A673 (cell line): ENCODE results near the gene CRY1. TPM values are rescaled to one million over a fixed set of nuclear protein-coding genes. Genes with fewer than 3 reads are reported as not detected.

Experiments
- BruUV-seq: library from RNA; stranded (reverse); fragments of 400-500 nt; replicated peaks from 2 replicates; lab custom pipeline; 2021; lab: Mats Ljungman, UMichigan
- CTCF ChIA-PET: fragments of 300-600 bp; sonication (Branson Sonifier 250); formaldehyde crosslinking; loops from one replicate; lab custom pipeline; 2022; ENCODE audit warnings: antibody characterized with exemption; lab: Charles Lee
- POLR2A ChIA-PET: fragments of 300-600 bp; sonication (Branson Sonifier 250); formaldehyde crosslinking; loops from one replicate; lab custom pipeline; 2022; ENCODE audit warnings: antibody characterized with exemption; ENCODE audit not compliant: low non-redundant PET; lab: Charles Lee
- DNase-seq: peaks from one replicate; pipeline ENCODE4 v3.0.0-alpha.2; 2015; ENCODE audit warnings: low spot score
- H3K27ac ChIP-seq: fragments of 200-600 bp; sonication (generic); 2 replicates; pipeline ENCODE4 v1.5.1; 2016; ENCODE audit warnings: mixed run types, low read depth, mild to moderate bottlenecking, mixed read lengths, antibody characterized with exemption, low read length; ENCODE audit not compliant: poor library complexity, severe bottlenecking
- H3K27me3 ChIP-seq: fragments of 200-600 bp; sonication (generic); replicated peaks from 2 replicates; pipeline ENCODE4 v1.6.1; 2017; ENCODE audit warnings: mixed run types, low read depth, mild to moderate bottlenecking, mixed read lengths, antibody characterized with exemption, low read length; ENCODE audit not compliant: insufficient read depth, poor library complexity
- H3K36me3 ChIP-seq: fragments of 200-600 bp; sonication (generic); 2 replicates; pipeline ENCODE4 v1.6.1; 2016; ENCODE audit warnings: mixed run types, mild to moderate bottlenecking, mixed read lengths, antibody characterized with exemption, low read length; ENCODE audit not compliant: insufficient read depth, poor library complexity, severe bottlenecking
- H3K4me1 ChIP-seq: fragments of 200-600 bp; sonication (generic); 2 replicates; pipeline ENCODE4 v1.6.1; 2017; ENCODE audit warnings: mixed run types, mild to moderate bottlenecking, mixed read lengths, antibody characterized with exemption, low read length; ENCODE audit not compliant: insufficient read depth, poor library complexity, severe bottlenecking
- H3K4me3 ChIP-seq: fragments of 200-600 bp; sonication (generic); 2 replicates; pipeline ENCODE4 v1.5.1; 2016; ENCODE audit warnings: low read depth, mixed run types, mild to moderate bottlenecking, mixed read lengths, low read length; ENCODE audit not compliant: poor library complexity, severe bottlenecking
- H3K9me3 ChIP-seq: fragments of 200-600 bp; sonication (generic); 2 replicates; pipeline ENCODE4 v1.6.1; 2016; ENCODE audit warnings: mixed run types, low read depth, mild to moderate bottlenecking, mixed read lengths, antibody characterized with exemption, low read length; ENCODE audit not compliant: poor library complexity, severe bottlenecking
- CTCF ChIP-seq: fragments of 300-800, 200-600 bp; sonication (generic); conservative IDR thresholded peaks from 2 replicates; pipeline ENCODE4 v1.5.1; 2017; ENCODE audit warnings: low read depth, mild to moderate bottlenecking, antibody characterized with exemption, low read length, moderate library complexity, mixed read lengths
- EZH2 ChIP-seq: fragments of 200-600 bp; sonication (generic); IDR thresholded peaks from 2 replicates; pipeline ENCODE4 v1.6.1; 2017; ENCODE audit warnings: borderline replicate concordance, low read depth, mild to moderate bottlenecking, mixed read lengths, antibody characterized with exemption, low read length; ENCODE audit not compliant: poor library complexity, severe bottlenecking
- intact Hi-C: fragments of 100-400 bp; cut with micrococcal nuclease; formaldehyde crosslinking; loops from one replicate; pipeline ENCODE4 v1.10.0; 2022; ENCODE audit not compliant: unreplicated experiment
- total RNA-seq: library from RNA; stranded (reverse); gene quantifications from 2 replicates; pipeline ENCODE4 v1.2.3, GENCODE V29; 2021

CRY1 gene
- total RNA-seq, 1 experiment from 2014 or later: 41.0 TPM

DNA sequence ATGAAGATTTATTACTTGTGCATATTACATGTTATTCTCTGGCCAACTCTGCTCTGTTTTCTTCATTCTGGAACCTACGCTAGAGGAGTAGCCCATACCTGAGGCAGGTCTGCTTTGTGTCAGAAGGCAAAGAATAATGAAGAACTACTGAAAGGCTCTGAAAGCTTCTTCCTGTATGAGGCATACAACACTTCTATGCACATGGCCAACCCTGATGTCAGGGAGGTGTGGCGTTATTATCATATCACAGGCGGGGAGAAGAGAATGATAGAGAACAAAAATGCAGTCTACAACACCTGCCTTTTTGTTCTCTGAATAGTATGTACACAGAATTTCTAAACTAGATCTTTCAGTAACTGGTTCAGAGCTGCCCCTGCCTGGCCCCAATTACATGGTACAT lies 32.5 kb upstream of the CRY1 start:
- H3K27me3 ChIP-seq: peaks cover 3% of the 10 kb centered on the region
- no peak for TF ChIP-seq EZH2
- TF ChIP-seq CTCF: no peak
- no peak overlapping the region for H3K27ac ChIP-seq
- POLR2A ChIA-PET: no interaction called here
- no peak for DNase-seq
- intact Hi-C loops: no loop called here
- no peak overlapping the region for H3K4me3 ChIP-seq
- CTCF ChIA-PET: interaction anchor here (1.7 kb wide), 1 partner anchor 481 kb away, joined by 4 read pairs; no protein-coding TSS in a partner anchor
- H3K4me1 ChIP-seq: no peaks in the 10 kb centered on the region
- no peaks in the 10 kb centered on the region for H3K36me3 ChIP-seq
- H3K9me3 ChIP-seq: no peaks in the 10 kb centered on the region
- no TSS peak for BruUV-seq

GRCh38 chr12:107122452-107122958 lies 29.2 kb upstream of the CRY1 start:
- DNase-seq: no peak
- H3K27me3 ChIP-seq: peaks cover 3% of the 10 kb centered on the region
- POLR2A ChIA-PET: no interaction called here
- intact Hi-C loops: no loop called here
- BruUV-seq: no TSS peak
- no peaks in the 10 kb centered on the region for H3K36me3 ChIP-seq
- no peaks in the 10 kb centered on the region for H3K9me3 ChIP-seq
- H3K4me3 ChIP-seq: no peak overlapping the region
- no peak overlapping the region for H3K27ac ChIP-seq
- CTCF ChIA-PET: no interaction called here
- TF ChIP-seq CTCF (no peak), EZH2 (no peak)
- no peaks in the 10 kb centered on the region for H3K4me1 ChIP-seq

GRCh38 chr12:107119091-107119490 lies 25.7 kb upstream of the CRY1 start:
- CTCF ChIA-PET: no interaction called here

More at GRCh38 chr12:107119091-107119490, 25.7 kb upstream of the CRY1 start:
- Histone ChIP-seq H3K36me3 (no peaks in the 10 kb centered on the region), H3K27me3 (peaks cover 3% of the 10 kb centered on the region), H3K4me3 (no peak overlapping the region), H3K4me1 (no peaks in the 10 kb centered on the region), H3K9me3 (no peaks in the 10 kb centered on the region), H3K27ac (no peak overlapping the region)
- no peak for DNase-seq
- no peak for TF ChIP-seq EZH2
- TF ChIP-seq CTCF: no peak
- intact Hi-C loops: no loop called here
- POLR2A ChIA-PET: no interaction called here
- no TSS peak for BruUV-seq
